ENCODE measurements around the gene ANKRD13D.

The ANKRD13D gene

GRCh38 chr11:67278939-67279588, 10.0 kb upstream of the ANKRD13D start:
- DNase-seq (ENCODE audit: low read depth): no peak
- no peak for TF ChIP-seq CTCF (IDR thresholded peaks at IDR 0.05; ENCODE audit: low read depth, low read length, missing control alignments)
- H3K4me3 ChIP-seq (ENCODE audit: low read depth, low read length): no peak overlapping the region

- TF ChIP-seq CTCF (IDR thresholded peaks at IDR 0.05; ENCODE audit: low read depth, low read length, missing control alignments): no peak
- H3K4me3 ChIP-seq (ENCODE audit: low read depth, low read length): no peak overlapping the region
These were observed 9.3 kb upstream of the ANKRD13D start for GRCh38 chr11:67279589-67280340.

GRCh38 chr11:67280341-67280787, 8.7 kb upstream of the ANKRD13D start:
- no peak for TF ChIP-seq CTCF (IDR thresholded peaks at IDR 0.05; ENCODE audit: low read depth, low read length, missing control alignments)
- DNase-seq (ENCODE audit: low read depth): no peak
- H3K4me3 ChIP-seq (ENCODE audit: low read depth, low read length): no peak overlapping the region

More at GRCh38 chr11:67279589-67280340, 9.3 kb upstream of the ANKRD13D start:
- DNase-seq (ENCODE audit: low read depth): no peak

GRCh38 chr11:67280788-67281551, 8.1 kb upstream of the ANKRD13D start:
- no peak for DNase-seq (ENCODE audit: low read depth)
- TF ChIP-seq CTCF (IDR thresholded peaks at IDR 0.05; ENCODE audit: low read depth, low read length, missing control alignments): no peak
- H3K4me3 ChIP-seq (ENCODE audit: low read depth, low read length): no peak overlapping the region

GRCh38 chr11:67281552-67282150, 7.5 kb upstream of the ANKRD13D start:
- H3K4me3 ChIP-seq (ENCODE audit: low read depth, low read length): no peak overlapping the region
- TF ChIP-seq CTCF (IDR thresholded peaks at IDR 0.05; ENCODE audit: low read depth, low read length, missing control alignments): no peak
- DNase-seq (ENCODE audit: low read depth): no peak

GRCh38 chr11:67282155-67282875, 6.8 kb upstream of the ANKRD13D start:
- no peak for TF ChIP-seq CTCF (IDR thresholded peaks at IDR 0.05; ENCODE audit: low read depth, low read length, missing control alignments)
- DNase-seq (ENCODE audit: low read depth): no peak
- H3K4me3 ChIP-seq (ENCODE audit: low read depth, low read length): no peak overlapping the region
